GM06990 (cell line): ENCODE results near the gene CAMK2G.
"Not testable (repeated sequence)": the region's sequence is repeated elsewhere in the genome, so short reads cannot be mapped to it uniquely, and the experiment has no call there.

Experiments used
- DNase-seq: peaks from one replicate; pipeline ENCODE4 v3.0.0-alpha.2; 2011; ENCODE audit not compliant: insufficient read length; ENCODE audit errors: extremely low read depth
- H3K27me3 ChIP-seq: replicated peaks from 2 replicates; pipeline ENCODE4 v1.6.0; 2011; ENCODE audit warnings: low read length; ENCODE audit not compliant: control insufficient read depth, insufficient read depth
- H3K36me3 ChIP-seq: 2 replicates; pipeline ENCODE4 v1.5.1; 2011; ENCODE audit warnings: low read length; ENCODE audit not compliant: control insufficient read depth, insufficient read depth
- H3K4me3 ChIP-seq: replicated peaks from 2 replicates; pipeline ENCODE4 v1.5.1; 2011; ENCODE audit warnings: low read depth, mild to moderate bottlenecking, control low read depth, low read length
- TF ChIP-seq, protein P1 (sequence below): IDR thresholded peaks from 2 replicates; pipeline ENCODE4 v1.5.1; 2011; ENCODE audit warnings: low read length, control low read depth, mild to moderate bottlenecking, inconsistent platforms; ENCODE audit not compliant: insufficient read depth, poor library complexity, severe bottlenecking

The CAMK2G gene

GRCh38 chr10:73899423-73899822 is 25.1 kb upstream of the CAMK2G start:
- H3K36me3 ChIP-seq, result no peaks in the 10 kb centered on the region
- H3K4me3 ChIP-seq, result no peak overlapping the region
- no peak for DNase-seq
- TF ChIP-seq, protein P1, sequence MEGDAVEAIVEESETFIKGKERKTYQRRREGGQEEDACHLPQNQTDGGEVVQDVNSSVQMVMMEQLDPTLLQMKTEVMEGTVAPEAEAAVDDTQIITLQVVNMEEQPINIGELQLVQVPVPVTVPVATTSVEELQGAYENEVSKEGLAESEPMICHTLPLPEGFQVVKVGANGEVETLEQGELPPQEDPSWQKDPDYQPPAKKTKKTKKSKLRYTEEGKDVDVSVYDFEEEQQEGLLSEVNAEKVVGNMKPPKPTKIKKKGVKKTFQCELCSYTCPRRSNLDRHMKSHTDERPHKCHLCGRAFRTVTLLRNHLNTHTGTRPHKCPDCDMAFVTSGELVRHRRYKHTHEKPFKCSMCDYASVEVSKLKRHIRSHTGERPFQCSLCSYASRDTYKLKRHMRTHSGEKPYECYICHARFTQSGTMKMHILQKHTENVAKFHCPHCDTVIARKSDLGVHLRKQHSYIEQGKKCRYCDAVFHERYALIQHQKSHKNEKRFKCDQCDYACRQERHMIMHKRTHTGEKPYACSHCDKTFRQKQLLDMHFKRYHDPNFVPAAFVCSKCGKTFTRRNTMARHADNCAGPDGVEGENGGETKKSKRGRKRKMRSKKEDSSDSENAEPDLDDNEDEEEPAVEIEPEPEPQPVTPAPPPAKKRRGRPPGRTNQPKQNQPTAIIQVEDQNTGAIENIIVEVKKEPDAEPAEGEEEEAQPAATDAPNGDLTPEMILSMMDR, result no peak
- no peaks in the 10 kb centered on the region for H3K27me3 ChIP-seq

DNA sequence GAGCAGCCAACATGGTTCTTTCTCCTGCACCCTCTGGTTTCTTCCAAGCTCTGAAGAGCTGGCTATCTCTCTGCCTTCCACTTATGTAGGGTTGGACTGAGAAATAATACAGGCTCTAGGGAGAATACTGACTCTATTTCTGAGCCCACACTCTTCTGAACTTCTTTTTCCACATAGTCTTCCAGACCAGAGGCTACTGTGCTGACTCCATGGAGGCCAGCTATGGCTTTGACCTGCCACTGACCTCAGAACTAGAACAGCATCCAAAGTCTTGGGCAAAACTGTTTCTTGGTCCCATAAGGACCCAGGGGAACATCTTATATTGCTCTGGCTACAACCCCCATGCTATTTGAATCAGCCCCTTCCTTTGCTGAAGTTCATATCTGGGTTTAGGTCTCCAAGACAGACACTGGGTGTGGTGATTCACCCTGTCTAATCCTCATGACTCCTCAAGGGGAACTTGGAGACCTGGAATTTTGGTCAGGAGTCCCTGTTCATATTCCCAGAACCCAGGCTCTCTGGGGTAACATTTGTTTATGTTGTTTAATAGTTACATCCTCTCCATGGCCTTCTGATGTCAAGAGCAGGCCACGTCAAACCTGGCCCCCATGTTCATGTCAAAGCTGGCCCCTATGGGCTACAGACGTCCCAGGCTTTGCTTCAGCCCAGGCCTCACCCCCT is 24.5 kb upstream of the CAMK2G start:
- H3K36me3 ChIP-seq, result no peaks in the 10 kb centered on the region
- TF ChIP-seq, protein P1, result no peak
- H3K4me3 ChIP-seq, result no peak overlapping the region

DNA sequence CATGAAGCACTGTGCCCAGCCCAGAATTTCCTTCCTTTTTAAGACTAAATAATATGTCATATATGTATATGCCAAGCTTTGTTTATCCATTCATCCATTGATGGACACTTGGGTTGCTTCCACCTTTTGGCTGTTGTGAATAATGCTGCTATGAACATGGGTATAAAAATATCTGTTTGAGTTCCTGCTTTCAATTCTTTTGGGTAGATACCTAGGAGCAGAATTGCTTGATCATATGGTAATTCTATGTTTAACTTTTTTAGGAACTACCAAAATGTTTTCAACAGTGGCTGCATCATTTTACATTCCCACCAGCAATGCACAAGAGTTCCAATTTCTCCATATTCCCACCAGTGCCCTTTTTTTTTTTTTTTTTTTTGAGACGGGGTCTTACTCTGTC is 23.3 kb upstream of the CAMK2G start:
- Histone ChIP-seq H3K4me3 (no peak overlapping the region), H3K36me3 (no peaks in the 10 kb centered on the region), H3K27me3 (no peaks in the 10 kb centered on the region)
- TF ChIP-seq, protein P1, result no peak
- no peak for DNase-seq

More for the DNA sequence above, 24.5 kb upstream of the CAMK2G start:
- no peak for DNase-seq
- no peaks in the 10 kb centered on the region for H3K27me3 ChIP-seq

GRCh38 chr10:73895381-73895780 is 21.0 kb upstream of the CAMK2G start:
- H3K4me3 ChIP-seq, H3K36me3 ChIP-seq, H3K27me3 ChIP-seq, DNase-seq: not testable (repeated sequence)

DNA sequence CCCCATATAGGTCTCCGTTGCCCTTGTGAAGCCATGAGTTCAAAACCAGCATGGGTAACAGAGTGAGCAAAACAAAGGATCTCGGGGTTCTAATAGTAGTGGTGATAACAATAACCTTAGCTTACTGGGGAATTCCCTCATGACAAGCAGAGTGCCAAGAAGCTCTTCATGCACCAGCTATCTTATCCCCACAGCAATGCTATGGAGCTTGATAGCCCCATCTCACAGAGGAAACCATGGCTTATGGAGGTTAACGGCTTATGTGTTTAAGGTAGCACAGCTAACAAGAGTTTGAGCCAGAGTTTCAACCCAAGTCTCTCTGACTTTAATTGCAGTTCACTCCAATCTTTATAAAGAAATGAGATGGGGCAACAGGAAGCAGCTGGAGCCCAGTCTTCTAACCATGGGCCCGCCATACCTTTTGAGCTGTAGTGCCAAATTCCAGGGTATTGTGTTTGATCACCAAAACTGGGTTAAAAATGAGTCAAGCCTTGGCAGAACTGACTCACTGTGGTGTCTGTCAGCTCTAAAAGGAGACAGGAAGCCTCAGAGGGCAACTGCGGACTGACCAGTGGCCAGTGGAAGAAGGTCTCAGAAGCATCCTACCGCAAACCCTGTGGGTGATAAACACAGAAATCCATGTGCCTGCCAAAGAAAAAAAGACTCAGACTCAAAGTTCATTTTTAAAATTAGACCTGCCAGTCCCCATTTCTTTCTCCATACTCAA is 20.1 kb upstream of the CAMK2G start:
- TF ChIP-seq, protein P1, result no peak
- Histone ChIP-seq H3K27me3 (no peaks in the 10 kb centered on the region), H3K4me3 (no peak overlapping the region), H3K36me3 (no peaks in the 10 kb centered on the region)
- no peak for DNase-seq

DNA sequence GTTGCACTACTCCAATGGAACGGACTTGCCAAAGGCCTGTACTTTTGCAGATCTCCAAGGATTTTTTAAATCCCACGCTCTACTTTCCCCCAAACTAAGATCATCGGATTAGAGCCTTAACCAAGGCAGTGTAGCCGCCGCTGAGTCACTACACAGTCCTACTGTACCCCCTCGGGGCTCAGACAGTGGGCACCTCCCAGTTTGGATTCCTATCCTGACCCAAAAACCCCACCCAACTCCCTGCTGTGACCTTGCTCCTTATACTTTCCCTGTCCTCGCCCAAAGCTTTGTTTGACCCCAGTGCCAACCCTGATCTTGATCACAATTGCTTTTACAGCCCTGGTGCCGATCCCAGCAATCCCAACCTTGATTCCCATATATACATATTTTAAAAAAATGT is 19.1 kb upstream of the CAMK2G start:
- Histone ChIP-seq H3K27me3 (no peaks in the 10 kb centered on the region), H3K36me3 (no peaks in the 10 kb centered on the region), H3K4me3 (no peak overlapping the region)
- no peak for DNase-seq
- TF ChIP-seq, protein P1, result no peak
